HG03280 (cell line): ENCODE results near the gene CPA1.

Experiments used
- ATAC-seq: cut with Tn5 transposase; IDR thresholded peaks from one replicate; pipeline ENCODE4 v1.9.1; 2021; ENCODE audit warnings: mild to moderate bottlenecking, moderate library complexity; ENCODE audit not compliant: unreplicated experiment

The CPA1 gene

DNA sequence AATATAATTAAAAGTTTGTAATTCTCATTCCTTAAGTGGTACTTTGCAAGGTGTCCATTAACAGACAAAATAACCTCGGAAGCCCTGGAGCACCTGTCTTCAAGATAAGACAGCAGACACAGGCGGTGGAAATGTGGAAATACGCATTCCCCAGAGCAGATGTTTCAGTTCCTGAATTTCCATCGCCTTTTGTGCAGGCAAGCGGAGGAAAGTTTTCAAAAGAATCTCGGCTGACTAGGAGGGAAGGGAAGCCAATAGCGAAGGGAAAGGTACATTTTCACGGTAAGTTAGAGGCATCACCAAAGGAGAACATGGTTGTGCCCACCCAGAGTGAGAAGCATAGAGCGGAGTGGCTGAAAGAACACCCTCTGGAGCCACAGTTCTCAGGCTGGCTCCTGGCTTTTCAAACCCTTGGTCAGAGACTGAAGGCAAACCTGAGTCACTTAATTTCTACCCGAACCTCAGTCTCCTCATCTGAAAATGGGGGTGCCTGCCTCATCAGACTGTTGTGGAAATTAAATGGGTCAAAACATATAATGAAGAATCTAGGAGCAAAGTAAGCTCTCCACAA lies 13.6 kb downstream of the CPA1 start:
- ATAC-seq, result no peak

DNA sequence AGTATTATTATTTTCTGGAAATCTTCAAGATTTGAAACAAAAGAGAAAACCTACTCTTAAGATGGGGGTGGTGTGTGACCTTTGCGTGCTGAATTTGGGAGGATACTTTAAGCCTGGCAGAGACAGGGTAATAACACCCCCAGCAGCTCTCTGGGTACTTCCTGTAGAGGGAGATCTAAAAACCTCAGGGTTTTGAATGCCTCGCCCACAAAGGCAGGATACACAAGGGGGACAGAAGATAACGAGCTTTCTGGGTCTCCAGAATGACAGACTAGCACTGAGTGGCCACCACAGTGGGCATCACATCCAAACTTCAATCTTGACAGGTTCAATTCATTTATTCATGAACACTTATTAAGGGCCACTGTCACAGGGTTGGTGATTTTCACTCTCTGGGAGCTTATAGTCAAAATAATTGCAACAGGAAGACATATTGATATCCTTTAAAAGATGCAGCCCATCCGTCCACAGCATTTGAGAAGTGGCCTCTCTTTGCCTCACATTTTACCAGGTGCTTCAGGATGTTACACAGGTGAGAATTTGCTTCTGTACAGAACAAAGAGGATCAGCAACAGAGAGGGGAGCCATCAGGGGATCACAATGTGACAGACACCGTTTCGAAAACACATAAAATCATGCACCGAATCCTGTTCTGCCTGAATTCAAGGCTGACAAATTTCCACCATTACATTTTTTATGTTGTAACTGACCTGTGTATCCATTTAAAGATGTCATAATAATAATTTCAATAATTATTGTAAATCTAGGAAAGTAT lies 14.3 kb downstream of the CPA1 start:
- ATAC-seq, result no peak

DNA sequence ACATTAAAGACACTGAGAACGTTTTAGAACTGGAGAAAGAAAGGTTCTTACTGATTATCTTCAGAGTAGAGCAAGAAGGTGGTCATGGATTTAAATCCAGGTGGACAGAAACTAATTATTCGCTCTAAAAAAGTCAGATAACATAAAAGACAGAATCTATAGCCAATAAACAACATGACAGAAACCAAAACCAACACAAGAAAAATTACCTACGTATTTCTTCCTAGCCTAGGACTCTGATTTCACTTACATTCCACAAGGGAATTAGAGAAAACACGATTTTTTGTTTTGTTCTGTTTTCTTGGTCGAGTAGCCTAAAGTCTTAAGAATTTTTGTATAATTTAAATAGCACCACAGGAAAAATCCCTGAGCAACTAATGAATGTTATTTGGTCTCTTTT lies 15.1 kb downstream of the CPA1 start:
- ATAC-seq, result no peak

DNA sequence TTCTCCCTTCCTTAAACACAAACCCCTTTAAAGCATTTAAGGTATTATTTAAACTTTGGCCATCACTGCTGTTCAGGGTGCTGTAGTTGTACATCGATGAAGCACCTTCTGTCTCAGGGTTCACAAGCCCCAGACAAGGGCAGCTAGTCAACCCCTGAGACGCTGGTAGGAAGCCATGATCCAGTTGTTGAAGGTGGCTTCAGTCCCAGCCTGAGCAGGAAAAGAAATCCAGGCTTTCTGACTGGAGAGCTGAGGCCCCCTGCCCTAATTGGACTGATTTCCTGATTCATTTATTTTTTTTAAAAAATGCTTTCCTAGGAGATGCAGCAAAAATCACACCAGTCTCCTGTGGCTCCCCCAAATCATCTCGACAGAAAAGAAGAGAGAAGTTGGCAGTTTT lies 15.8 kb downstream of the CPA1 start:
- no peak for ATAC-seq

DNA sequence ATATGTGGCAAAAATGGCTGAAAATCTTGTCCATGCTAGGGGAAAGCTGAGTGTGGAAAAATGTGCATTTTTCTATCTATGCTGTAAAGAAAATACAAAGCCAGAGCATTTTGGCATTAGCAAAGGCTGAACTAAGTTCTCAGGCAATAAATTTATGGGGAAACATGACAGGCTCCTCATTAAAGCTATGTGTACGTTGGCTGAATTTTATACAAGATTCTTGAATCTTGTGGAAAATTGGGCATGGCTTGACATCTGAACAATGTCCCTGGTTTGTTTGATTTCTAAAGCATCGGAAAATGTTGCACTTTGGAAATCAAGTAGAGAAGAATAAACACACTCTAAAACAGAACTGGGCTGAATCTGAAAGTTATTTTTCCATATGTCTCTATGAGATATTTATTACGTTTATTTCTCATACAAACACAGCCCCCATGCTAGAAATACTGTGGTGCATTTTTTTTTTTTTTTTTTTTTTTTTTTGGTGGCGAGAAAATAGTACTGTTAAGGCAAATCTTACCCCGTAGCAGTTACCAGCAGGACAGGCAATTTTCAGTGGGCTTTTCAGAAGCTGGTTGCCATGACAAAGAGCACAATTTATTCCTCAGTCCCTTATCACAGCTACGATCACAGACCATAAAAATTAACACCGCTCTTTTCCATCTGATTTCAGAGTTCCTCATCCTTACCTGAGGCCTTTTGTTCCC lies 16.9 kb downstream of the CPA1 start:
- no peak for ATAC-seq

DNA sequence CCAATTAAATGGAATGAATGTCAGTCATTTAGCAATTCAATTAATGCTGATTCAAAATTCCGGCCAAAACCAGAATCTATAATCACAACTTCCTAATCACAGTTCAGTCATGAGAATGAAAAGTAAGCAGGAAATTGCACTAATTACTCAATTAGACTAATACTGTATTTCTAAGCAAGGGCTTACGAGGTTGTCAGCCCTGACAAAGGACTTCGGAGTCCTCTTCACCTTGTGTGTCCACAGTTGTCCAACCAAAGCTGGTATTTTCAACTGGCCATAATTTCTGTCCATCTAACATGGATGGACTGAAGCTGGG lies 17.4 kb downstream of the CPA1 start:
- no peak for ATAC-seq

DNA sequence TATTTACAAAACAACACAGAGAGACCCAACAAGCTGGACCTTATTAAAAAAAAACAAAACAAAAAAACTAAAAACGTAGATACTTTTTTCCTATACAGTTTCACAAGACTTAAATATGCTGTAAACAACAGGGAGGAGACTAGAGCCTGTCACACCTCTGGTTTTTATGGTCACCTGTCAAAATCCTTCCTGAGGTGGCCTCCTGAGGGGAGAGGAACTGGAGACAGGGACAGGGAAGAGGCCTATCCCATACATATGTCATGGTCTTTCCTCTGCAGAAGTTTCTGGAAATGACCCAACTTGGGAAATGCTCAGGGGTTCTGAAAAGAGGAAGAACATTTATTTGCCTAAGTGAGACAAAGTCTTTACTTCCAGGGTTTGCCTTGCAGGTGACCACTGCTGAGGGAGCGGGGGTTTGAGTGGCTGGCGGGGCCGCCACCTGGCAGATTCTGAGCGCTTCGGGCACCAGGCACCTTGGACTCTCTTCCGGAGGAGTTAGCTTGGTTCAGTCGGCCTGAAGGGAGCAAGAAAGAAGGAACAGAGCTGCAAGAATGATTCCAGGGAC lies 18.3 kb downstream of the CPA1 start:
- no peak for ATAC-seq

DNA sequence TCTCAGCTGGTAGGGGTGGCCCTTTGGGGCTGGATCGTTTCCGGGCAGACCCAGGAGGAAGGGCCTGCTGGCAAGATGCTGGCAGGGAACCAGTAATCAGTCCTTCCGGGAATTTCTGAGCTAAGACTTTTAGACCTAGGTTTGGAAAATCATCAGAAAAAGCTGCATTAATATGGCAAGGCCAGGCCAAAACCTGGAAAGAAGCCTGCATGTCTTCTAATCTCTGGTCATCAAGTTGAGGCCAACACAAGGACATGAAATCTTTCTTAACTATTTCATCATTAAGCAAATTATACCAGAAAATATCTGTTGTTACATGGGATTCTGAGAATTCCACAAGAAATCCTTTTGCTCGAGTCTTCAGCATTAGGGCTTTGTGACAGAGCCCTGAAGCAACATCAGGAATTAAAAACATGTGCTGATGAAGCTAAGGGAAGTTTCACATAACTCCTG lies 19.9 kb downstream of the CPA1 start:
- ATAC-seq, result no peak

DNA sequence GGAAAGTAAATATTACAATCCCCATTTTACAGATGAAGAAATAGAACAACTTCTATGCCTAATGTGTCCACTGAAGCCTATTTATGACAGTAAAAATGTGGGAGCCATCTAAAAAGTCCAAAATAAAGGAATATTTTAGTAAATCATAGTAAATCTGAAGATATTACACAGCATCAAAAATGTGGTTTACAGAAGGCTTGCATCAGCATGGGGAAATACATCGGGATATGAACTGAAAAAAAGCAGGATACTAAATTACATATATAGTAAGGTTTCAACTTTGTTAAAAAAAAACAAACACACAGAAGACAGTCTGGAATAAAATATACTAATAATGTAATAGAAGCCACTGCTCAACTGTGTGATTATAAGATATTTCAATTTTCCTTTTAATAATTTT lies 20.8 kb downstream of the CPA1 start:
- no peak for ATAC-seq

DNA sequence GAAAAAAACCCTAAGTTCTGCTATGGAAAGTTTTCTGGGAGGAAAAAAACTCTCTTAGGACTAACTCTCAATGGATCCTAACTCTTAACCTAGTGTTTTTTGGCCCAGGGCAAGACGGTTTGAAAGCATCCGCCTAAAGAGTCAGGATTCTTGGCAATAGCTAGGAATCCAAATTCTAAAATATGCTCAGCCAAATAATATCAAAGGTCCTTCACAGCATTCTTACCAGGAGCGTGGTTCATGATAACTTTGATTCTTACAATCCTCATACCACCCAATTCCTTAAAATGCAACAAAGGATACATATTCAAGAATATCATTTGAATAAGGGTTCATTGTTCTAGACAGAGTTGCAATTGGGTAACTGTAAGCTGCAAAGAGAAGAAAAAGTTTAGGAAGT lies 21.3 kb downstream of the CPA1 start:
- ATAC-seq, result no peak

DNA sequence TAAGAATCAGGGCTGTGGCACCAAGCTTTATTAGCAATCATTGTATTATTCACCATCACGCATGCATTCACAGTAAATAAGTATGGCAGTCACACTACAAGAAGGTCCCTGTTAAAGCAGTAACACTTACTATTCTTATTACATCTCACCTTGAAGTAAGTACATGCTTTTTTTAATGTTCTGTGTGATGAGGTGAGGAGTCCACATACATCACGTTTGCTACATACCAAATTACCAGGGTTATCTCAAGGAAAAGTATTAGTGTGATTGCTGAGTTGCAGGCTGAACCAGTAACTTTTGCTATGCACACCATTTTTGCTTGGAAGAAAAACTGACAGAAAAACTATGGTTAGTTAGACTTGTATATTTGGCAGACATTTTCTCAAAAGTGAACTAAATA lies 24.7 kb downstream of the CPA1 start:
- ATAC-seq, result no peak

DNA sequence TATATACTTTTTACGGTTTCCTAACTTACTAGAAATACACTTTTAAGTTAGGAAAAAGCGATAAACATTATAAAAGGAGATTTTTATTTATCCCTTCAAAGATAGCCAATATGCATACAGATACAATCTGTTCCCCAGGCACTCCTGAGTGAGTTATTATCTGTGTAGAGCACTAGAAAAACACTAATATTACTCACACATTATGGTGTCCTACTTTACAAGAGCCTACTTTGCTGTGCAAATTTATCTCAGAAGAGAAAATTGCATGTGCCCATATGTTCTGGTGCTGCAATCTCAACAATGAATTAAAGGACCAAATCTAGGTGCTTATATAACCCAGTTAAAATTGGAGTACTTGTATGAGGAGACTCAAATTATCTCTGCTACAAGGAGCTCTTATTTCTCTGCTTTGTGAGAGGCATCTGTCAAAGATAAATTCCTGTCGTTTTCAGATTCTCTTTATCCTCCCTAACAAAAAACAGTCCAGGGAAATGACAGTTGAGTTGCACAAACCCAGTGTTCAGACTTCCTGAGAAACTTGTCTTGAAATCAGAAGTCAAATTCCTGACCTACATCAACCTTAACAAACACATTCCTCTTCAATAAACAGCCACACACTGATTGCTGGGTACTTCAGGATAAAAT lies 28.9 kb downstream of the CPA1 start:
- no peak for ATAC-seq

DNA sequence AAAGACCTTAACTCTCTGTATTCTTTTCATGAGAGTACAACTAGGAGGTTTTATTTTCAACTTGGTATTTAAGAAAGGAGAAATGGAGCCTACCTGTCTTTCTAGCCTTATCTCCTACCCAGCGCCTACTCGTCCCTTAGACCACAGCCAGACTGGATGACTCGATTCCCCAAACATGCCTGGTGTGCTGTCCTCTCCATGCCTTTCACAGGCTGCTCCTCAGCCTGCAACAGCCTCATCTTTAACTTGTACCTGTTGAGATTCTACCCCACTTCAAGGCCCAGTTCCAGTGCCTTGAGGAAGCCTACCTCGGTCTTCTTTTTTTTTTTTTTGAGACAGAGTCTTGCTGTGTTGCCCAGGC lies 29.4 kb downstream of the CPA1 start:
- ATAC-seq, result no peak

DNA sequence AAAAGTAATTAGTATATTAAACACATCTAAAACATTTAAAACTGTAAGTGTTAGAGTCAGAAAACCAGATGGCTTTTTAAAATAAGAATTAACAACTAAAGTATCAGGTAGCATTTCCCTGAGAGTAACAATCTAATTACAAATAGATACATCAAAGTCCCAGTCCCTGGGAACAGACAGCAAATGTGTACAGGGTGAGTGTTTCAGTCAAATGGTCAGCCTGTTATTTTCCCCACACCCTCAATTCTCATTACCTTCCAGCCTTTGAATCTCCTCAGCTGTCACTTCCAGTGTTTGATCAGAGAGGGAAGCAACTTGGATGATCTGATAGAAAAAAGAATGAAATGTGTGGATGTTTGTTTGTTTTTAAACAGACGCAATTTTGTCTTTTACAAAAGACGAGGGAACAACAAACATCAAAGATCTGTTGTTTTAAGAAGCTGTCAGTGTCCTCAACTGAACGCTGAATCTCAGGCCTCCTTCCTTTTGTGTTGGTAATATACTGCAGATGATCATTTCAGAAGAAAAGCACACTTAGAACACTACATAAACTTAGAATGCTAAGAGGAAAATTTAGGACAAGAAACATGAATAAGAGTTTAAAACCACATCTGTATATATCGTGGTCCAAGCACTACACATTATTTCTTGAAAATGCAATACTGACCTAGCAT lies 30.7 kb downstream of the CPA1 start:
- no peak for ATAC-seq

DNA sequence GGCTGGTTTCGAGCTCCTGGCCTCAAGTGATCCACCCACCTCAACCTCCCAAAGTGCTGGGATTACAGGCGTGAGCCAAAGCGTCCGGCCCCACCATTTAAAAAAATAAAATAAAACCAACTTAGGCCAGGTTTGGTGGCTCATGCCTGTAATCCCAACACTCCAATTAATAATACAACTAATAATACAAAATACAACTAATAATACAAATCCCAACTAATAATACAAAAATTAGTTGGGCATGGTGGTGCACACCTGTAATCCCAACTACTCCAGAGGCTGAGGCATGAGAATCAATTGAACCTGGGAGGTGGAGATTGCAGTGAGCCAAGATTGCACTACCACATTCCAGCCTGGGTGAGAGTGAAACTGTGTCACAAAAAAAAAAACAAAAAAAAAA lies 32.9 kb downstream of the CPA1 start:
- no peak for ATAC-seq

DNA sequence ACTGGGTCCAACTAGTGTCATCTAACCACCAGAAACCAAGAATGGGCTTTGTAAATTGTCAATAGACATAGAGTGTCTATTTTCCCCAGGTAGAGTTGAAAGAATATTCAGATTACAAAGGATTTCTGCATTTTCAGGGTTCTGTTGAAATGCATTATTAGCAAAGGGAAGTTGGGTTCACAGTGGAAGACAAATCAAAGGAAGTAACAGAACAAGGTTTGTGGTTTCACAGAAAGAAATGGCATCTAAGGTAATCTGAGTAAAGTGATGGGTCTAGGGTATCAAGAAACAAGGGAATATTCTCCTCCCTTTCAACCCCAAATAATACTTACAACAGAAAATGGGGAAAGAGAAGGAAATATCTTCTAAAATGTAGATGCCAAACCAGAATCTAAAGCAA lies 34.7 kb downstream of the CPA1 start:
- ATAC-seq, result no peak

DNA sequence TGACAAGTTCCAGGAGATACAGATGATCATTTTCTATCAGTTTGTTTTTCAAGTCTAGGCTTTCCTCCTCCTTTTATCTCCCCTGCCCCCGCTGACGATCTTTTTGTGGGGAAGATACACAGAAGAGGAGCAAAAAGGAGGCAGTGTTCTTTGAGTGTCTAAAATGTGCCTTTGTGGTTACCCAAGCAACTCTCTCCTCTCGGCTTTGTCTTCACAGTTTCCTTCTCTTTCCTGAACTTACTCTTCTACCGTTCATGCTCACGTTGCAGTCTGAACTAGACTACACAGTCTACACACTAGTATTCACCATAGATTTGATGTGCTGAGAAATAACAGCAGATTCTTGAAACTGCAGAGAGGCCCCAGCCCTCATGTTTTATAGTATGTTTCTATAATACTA lies 36.9 kb downstream of the CPA1 start:
- no peak for ATAC-seq

DNA sequence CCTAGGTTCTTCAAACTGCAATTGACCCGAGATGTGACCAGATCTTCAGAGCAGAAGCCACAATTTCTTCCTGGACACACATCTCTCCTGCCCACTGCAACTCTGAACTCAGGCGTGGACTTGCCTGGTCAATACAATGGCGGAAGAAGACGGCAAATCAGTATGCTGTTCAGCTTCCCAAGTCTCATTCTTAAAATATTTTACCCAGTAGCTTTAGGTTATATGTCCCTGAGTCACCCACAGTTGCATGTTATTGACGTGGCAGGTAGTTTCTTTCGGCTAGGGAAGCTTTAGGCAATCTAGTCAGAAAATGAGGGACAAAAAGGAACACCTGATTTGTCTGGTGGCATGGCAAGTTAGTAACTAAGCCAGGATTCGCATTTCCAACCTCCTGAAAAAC lies 38.0 kb downstream of the CPA1 start:
- ATAC-seq, result no peak

DNA sequence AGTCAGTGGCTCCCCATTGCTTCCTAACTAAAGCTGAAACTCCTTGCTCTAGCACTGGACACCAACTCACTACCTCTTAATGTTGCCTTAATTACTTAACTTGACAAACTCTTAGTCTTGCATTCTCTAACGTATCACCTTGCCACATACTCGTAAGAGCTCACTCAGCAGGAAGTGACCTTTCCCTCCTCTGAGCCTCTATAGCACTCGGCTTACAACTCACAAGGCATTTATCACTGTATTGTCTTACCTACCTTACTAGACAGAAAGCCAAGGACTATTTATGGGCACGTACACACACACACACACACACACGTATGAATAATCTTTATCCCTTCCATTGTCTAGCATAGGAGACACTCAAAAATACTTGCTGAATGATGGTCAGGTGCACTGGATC lies 39.4 kb downstream of the CPA1 start:
- no peak for ATAC-seq

DNA sequence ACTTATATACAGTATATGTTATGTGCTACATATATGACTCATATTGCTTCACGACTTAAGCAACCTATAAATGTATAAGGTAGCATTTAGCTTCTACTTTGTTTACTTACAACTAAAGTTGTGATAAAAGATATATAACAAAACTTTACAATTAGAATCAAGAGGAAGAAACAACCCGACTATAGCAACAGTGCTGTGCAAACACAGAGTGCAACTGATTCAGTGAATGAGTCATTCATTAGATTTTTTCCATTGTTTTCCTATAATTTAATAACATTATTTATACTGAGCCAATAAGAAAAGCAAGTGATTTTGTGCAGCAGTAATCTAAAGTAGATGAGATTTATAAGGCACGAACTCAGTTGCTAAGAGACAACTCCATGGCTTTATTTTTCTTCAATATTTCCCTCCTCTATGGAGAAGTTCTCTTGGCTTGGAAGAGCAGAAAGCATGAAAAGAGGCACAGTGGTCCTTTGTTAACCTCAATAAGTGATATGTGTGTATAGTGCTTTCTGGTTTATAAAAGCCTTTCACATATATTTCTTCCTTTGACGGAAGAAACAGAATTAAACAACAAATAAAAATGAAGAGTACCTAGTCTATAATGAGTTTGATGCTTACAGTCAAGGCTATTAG lies 40.8 kb downstream of the CPA1 start:
- no peak for ATAC-seq

DNA sequence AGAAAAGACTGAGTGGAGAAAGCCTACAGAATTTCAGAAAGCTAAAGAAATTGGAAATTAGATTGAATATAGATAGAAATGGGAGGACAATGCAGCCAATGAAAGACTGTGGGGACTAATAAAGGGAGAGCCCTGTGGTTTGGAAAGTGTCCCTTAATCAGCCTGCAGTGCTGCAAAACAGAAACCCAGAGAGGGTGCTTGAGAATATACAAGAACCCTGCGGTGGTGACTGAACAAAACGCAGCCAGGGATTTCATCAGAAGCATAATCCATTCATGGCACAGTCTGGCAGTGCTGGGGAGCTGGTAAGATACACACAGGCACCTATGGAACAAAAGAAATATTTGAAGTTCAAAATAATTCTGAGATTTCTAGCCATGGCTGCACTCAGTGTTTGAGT lies 41.4 kb downstream of the CPA1 start:
- ATAC-seq, result no peak
